Measurements from ENCODE around the gene LRIT1. TPM values are rescaled to one million over a fixed set of nuclear protein-coding genes. Genes with fewer than 3 reads are reported as not detected.

The LRIT1 gene
- total and polyA plus RNA-seq, 7 experiments from 2014 or later: not detected

DNA sequence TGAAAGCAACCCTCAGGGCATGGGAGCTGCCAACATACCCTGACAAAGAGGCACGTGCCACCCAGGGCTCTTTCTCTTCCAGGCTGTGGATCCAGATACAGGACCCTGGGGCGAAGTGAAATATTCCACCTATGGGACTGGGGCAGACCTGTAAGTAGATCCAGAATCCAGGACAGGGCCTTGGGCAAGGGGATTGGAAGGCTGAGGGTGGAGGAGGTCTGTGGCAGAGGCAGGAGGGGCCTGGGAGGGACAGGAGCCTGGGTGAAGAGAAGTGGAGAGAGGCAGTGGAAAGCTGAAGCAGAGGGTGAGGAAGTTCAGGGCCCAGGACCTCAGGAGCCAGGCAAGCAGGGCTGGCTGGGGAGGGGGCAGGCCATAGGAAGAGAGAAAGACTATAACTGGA lies 29.8 kb downstream of the LRIT1 start:
- Mint-ChIP-seq H3K4me3 (no peak overlapping the region), H3K36me3 (no peaks in the 10 kb centered on the region), H3K27ac (no peak overlapping the region), H3K27me3 (peaks cover 8 to 13% (median 11%) of the 10 kb centered on the region in 5 donors), H3K4me1 (peaks cover 0 to 6% (median 0%) of the 10 kb centered on the region in 7 donors), H3K9me3 (peaks cover 0 to 2% (median 0%) of the 10 kb centered on the region in 11 donors)
- H3K27ac ChIP-seq (ENCODE audit: low read depth, low read length): no peak overlapping the region
- intact Hi-C loops (cut with micrococcal nuclease): no loop called here
- H3K4me3 ChIP-seq (ENCODE audit: low read length): no peak overlapping the region
- POLR2A ChIA-PET: no interaction called here
- H3K9me3 ChIP-seq (ENCODE audit: control insufficient read depth in 2 of 3, low read length in 3 of 3): no peaks in the 10 kb centered on the region
- H3K36me3 ChIP-seq (ENCODE audit: control insufficient read depth in 2 of 3, insufficient read depth in 3 of 3, low read length in 3 of 3): no peaks in the 10 kb centered on the region
- ATAC-seq (no peak), DNase-seq (no peak)
- CTCF ChIA-PET: no interaction called here
- no peaks in the 10 kb centered on the region for H3K4me1 ChIP-seq (ENCODE audit: control insufficient read depth in 2 of 2, insufficient read depth in 2 of 2, low read length in 2 of 2)
- no peaks in the 10 kb centered on the region for H3K27me3 ChIP-seq (ENCODE audit: control insufficient read depth in 2 of 2, insufficient read depth in 2 of 2, low read length in 2 of 2)

DNA sequence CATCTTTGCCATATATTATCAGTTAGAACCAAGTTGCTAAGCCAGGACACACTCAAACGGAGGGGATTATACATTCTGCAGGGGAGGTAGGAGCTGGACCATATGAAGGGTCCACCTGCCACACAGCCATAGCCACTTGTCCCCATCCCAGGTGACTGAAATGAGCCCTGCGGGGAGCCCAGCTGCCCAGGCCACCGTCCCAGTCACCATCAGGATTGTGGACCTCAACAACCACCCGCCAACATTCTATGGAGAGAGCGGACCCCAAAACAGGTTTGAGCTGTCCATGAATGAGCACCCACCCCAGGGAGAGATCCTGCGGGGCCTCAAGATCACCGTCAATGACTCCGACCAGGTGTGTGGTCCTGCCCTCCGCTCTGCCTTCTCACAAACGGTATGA lies 33.3 kb downstream of the LRIT1 start:
- Histone ChIP-seq H3K36me3 (ENCODE audit: control insufficient read depth in 2 of 3, insufficient read depth in 3 of 3, low read length in 3 of 3) (no peaks in the 10 kb centered on the region), H3K4me3 (ENCODE audit: low read length) (no peak overlapping the region), H3K4me1 (ENCODE audit: control insufficient read depth in 2 of 2, insufficient read depth in 2 of 2, low read length in 2 of 2) (no peaks in the 10 kb centered on the region), H3K9me3 (ENCODE audit: control insufficient read depth in 2 of 3, low read length in 3 of 3) (no peaks in the 10 kb centered on the region), H3K27ac (ENCODE audit: low read depth, low read length) (no peak overlapping the region), H3K27me3 (ENCODE audit: control insufficient read depth in 2 of 2, insufficient read depth in 2 of 2, low read length in 2 of 2) (no peaks in the 10 kb centered on the region)
- no peak overlapping the region for H3K4me3 Mint-ChIP-seq
- peaks cover 0 to 2% (median 0%) of the 10 kb centered on the region in 11 donors for H3K9me3 Mint-ChIP-seq
- DNase-seq (no peak), ATAC-seq (no peak)
- H3K27me3 Mint-ChIP-seq: peaks cover 0 to 13% (median 8%) of the 10 kb centered on the region in 5 donors
- ChIA-PET POLR2A (no interaction called here), CTCF (interaction anchor here (0.6 to 5.2 kb wide), 2 partner anchors 60 to 153 kb away, joined by 3 to 51 read pairs; no protein-coding TSS in a partner anchor)
- H3K36me3 Mint-ChIP-seq: no peaks in the 10 kb centered on the region
- no peak overlapping the region for H3K27ac Mint-ChIP-seq
- intact Hi-C loops (cut with micrococcal nuclease): no loop called here
- H3K4me1 Mint-ChIP-seq: no peaks in the 10 kb centered on the region

DNA sequence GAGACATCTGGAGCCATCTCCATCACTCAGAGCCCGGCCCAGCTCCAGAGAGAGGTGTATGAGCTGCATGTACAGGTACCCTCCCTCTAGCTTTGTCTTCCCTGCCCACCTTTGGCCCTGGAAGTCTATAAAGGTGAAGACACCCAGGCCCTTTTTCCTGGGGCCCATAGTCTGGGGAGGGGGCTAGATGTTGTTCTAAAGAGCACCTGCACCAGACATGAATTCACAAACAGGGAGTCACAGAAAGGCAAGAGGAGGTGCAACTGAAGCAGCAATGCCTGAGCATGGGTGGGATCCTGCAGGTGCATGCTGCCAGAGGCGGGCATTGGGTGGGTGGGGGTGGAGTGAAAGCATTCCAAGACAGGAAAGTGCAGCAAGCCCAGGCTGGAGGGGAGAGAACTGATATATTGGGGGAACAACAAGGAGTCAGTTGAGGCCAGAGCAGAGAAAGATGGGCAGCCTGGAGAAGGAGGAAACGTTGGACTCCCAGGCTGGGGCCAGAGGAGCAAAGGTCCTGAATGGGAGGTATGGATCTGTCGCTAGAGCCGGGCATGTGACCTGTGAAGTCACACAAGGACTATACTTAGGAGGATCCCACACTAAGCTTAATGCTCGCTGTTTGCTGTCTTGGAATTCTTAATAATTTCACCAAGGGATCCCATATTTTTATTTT lies 35.4 kb downstream of the LRIT1 start:
- Histone ChIP-seq H3K36me3 (ENCODE audit: control insufficient read depth in 2 of 3, insufficient read depth in 3 of 3, low read length in 3 of 3) (no peaks in the 10 kb centered on the region), H3K27me3 (ENCODE audit: control insufficient read depth in 2 of 2, insufficient read depth in 2 of 2, low read length in 2 of 2) (no peaks in the 10 kb centered on the region), H3K4me1 (ENCODE audit: control insufficient read depth in 2 of 2, insufficient read depth in 2 of 2, low read length in 2 of 2) (no peaks in the 10 kb centered on the region), H3K27ac (ENCODE audit: low read depth, low read length) (no peak overlapping the region), H3K4me3 (ENCODE audit: low read length) (no peak overlapping the region), H3K9me3 (ENCODE audit: control insufficient read depth in 2 of 3, low read length in 3 of 3) (no peaks in the 10 kb centered on the region)
- ChIA-PET CTCF (interaction anchor here (1.0 to 5.2 kb wide), 4 partner anchors 9 to 70 kb away, joined by 3 to 51 read pairs (median 4); no protein-coding TSS in a partner anchor), POLR2A (interaction anchor here (1.1 kb wide), 1 partner anchor 55 kb away, joined by 4 read pairs; no protein-coding TSS in a partner anchor)
- DNase-seq (no peak), ATAC-seq (no peak)
- intact Hi-C loops (cut with micrococcal nuclease): loop anchor here (1.0 to 2.0 kb wide), 2 partner anchors 45 to 58 kb away; no protein-coding TSS in a partner anchor
- no peaks in the 10 kb centered on the region for H3K4me1 Mint-ChIP-seq
- no peak overlapping the region for H3K4me3 Mint-ChIP-seq
- H3K9me3 Mint-ChIP-seq: peaks cover 0 to 2% (median 0%) of the 10 kb centered on the region in 11 donors
- no peak overlapping the region for H3K27ac Mint-ChIP-seq
- peaks cover 0 to 13% (median 8%) of the 10 kb centered on the region in 5 donors for H3K27me3 Mint-ChIP-seq
- H3K36me3 Mint-ChIP-seq: no peaks in the 10 kb centered on the region

DNA sequence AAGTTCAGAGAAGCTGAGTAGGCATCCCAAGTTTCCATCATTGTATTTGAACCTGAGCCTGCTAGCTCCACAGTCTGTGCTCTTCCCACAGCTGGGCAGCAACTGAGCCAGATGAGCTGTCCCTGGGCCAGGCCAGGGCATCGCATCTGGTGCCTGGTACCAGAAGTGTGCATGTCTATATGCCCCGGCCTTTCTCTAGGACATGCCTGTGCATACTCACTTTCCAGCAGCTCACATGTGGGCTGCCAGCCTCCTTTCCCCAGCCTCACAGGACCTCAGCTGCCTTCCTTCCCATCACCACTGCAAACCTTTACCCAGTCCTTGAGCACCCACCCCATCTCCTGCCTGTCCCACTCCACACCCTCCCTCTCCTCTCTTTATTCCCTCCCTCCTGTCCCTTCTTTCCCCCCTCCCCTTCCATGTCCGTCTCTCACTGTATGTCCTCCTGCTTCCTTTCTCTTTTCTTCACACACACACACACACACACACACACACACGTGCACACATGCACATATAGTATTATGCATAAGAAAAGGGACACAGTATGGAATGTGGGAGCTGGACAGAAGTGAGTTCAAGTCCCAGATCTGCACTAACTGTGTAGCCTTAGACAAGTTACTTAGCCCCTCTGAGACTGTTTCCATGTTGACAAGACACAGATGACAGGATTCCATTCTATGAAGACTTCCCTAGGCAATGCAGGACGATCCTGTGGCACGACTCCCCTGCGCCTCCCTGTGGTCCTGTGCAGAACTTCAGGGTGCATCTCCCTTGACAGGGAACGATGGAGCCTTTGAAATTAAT lies 36.1 kb downstream of the LRIT1 start:
- peak; percentile 88 for ATAC-seq
- H3K36me3 ChIP-seq (ENCODE audit: control insufficient read depth in 2 of 3, insufficient read depth in 3 of 3, low read length in 3 of 3): no peaks in the 10 kb centered on the region
- CTCF ChIA-PET: interaction anchor here (1.0 to 5.2 kb wide), 5 partner anchors 9 to 69 kb away, joined by 3 to 51 read pairs (median 3); no protein-coding TSS in a partner anchor

DNA sequence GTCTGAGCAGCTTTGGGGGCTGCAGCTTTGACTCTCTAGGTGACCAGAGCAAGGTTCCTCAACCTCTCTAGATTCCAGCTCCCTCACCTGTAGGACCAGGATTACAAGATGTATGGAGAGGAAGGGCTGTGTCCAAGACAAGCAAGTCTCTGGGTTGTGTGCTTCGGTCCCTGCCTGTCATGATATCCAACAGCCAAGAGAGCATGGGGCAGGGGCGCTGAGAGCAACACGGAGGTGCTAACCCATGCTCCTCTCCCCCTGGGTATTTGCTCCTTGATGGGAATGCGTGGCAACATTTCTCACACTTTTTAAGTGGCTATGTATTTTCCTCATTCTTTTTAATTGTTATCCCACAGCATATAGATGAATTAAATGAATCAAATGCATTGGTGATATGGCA lies 36.7 kb downstream of the LRIT1 start:
- Mint-ChIP-seq H3K4me3 (no peak overlapping the region), H3K27ac (no peak overlapping the region), H3K36me3 (no peaks in the 10 kb centered on the region), H3K4me1 (no peaks in the 10 kb centered on the region), H3K9me3 (peaks cover 0 to 2% (median 0%) of the 10 kb centered on the region in 11 donors), H3K27me3 (peaks cover 0 to 13% (median 8%) of the 10 kb centered on the region in 5 donors)
- Histone ChIP-seq H3K9me3 (ENCODE audit: control insufficient read depth in 2 of 3, low read length in 3 of 3) (no peaks in the 10 kb centered on the region), H3K4me3 (ENCODE audit: low read length) (no peak overlapping the region), H3K27ac (ENCODE audit: low read depth, low read length) (no peak overlapping the region), H3K27me3 (ENCODE audit: control insufficient read depth in 2 of 2, insufficient read depth in 2 of 2, low read length in 2 of 2) (no peaks in the 10 kb centered on the region), H3K4me1 (ENCODE audit: control insufficient read depth in 2 of 2, insufficient read depth in 2 of 2, low read length in 2 of 2) (no peaks in the 10 kb centered on the region), H3K36me3 (ENCODE audit: control insufficient read depth in 2 of 3, insufficient read depth in 3 of 3, low read length in 3 of 3) (no peaks in the 10 kb centered on the region)
- DNase-seq: no peak
- POLR2A ChIA-PET: no interaction called here
- CTCF ChIA-PET: interaction anchor here (1.1 to 5.2 kb wide), 5 partner anchors 12 to 69 kb away, joined by 3 to 51 read pairs (median 4); no protein-coding TSS in a partner anchor
- intact Hi-C loops (cut with micrococcal nuclease): loop anchor here (1.0 to 2.0 kb wide), 2 partner anchors 44 to 56 kb away; no protein-coding TSS in a partner anchor
- ATAC-seq: no peak

More for the DNA sequence above, 36.1 kb downstream of the LRIT1 start:
- Histone ChIP-seq H3K27me3 (ENCODE audit: control insufficient read depth in 2 of 2, insufficient read depth in 2 of 2, low read length in 2 of 2) (no peaks in the 10 kb centered on the region), H3K4me3 (ENCODE audit: low read length) (no peak overlapping the region), H3K9me3 (ENCODE audit: control insufficient read depth in 2 of 3, low read length in 3 of 3) (no peaks in the 10 kb centered on the region), H3K27ac (ENCODE audit: low read depth, low read length) (no peak overlapping the region), H3K4me1 (ENCODE audit: control insufficient read depth in 2 of 2, insufficient read depth in 2 of 2, low read length in 2 of 2) (no peaks in the 10 kb centered on the region)
- Mint-ChIP-seq H3K27me3 (peaks cover 0 to 13% (median 8%) of the 10 kb centered on the region in 5 donors), H3K9me3 (peaks cover 0 to 2% (median 0%) of the 10 kb centered on the region in 11 donors), H3K36me3 (no peaks in the 10 kb centered on the region), H3K4me1 (no peaks in the 10 kb centered on the region), H3K27ac (peak overlapping the region in 3 of 9 donors; percentile 8 to 76 (median 51)), H3K4me3 (no peak overlapping the region)
- POLR2A ChIA-PET: interaction anchor here (1.1 kb wide), 1 partner anchor 54 kb away, joined by 4 read pairs; no protein-coding TSS in a partner anchor
- peak; percentile 20 to 73 (median 52) for DNase-seq
- intact Hi-C loops (cut with micrococcal nuclease): loop anchor here (1.0 to 2.0 kb wide), 2 partner anchors 44 to 57 kb away; no protein-coding TSS in a partner anchor

DNA sequence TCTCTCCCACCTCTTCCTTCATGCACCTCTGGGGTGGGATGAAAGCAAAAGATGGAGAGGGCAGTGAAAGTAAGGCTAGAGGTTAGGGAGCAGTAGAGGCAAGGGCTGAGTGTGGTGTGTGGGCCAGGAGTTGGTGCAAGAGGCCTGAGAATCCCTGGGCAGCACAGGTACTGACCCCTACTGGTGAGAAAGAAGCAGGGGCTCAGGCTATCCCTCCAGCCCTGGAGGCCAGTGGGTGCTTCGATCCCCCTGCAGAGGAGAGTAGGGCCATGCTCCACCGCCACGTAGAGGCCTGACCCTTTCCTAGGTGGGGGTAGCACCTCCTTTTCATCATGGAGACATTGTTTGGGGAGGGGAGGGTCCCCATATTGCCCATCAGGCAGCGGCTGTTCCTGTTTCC lies 37.2 kb downstream of the LRIT1 start:
- intact Hi-C loops (cut with micrococcal nuclease): loop anchor here in 1 of 2 donors (2.0 kb wide), 1 partner anchor 43 kb away; no protein-coding TSS in a partner anchor
- Histone ChIP-seq H3K36me3 (ENCODE audit: control insufficient read depth in 2 of 3, insufficient read depth in 3 of 3, low read length in 3 of 3) (no peaks in the 10 kb centered on the region), H3K9me3 (ENCODE audit: control insufficient read depth in 2 of 3, low read length in 3 of 3) (no peaks in the 10 kb centered on the region), H3K4me3 (ENCODE audit: low read length) (no peak overlapping the region), H3K27ac (ENCODE audit: low read depth, low read length) (no peak overlapping the region), H3K27me3 (ENCODE audit: control insufficient read depth in 2 of 2, insufficient read depth in 2 of 2, low read length in 2 of 2) (no peaks in the 10 kb centered on the region), H3K4me1 (ENCODE audit: control insufficient read depth in 2 of 2, insufficient read depth in 2 of 2, low read length in 2 of 2) (no peaks in the 10 kb centered on the region)
- Mint-ChIP-seq H3K36me3 (no peaks in the 10 kb centered on the region), H3K27ac (no peak overlapping the region), H3K27me3 (peaks cover 0 to 13% (median 8%) of the 10 kb centered on the region in 5 donors), H3K4me1 (no peaks in the 10 kb centered on the region), H3K9me3 (peaks cover 0 to 2% (median 0%) of the 10 kb centered on the region in 11 donors), H3K4me3 (no peak overlapping the region)
- no peak for DNase-seq
- ChIA-PET POLR2A (no interaction called here), CTCF (interaction anchor here (1.1 to 5.2 kb wide), 3 partner anchors 12 to 56 kb away, joined by 3 to 51 read pairs (median 4); no protein-coding TSS in a partner anchor)
- no peak for ATAC-seq
